Right lobe of liver (tissue), 4 donors: ENCODE data around the gene CPA1.

ENCODE experiments used
- CTCF ChIP-seq, 4 donors: fragments of 200-600 bp in 3 of 4; fragments of 450-650 bp in 1 of 4; IDR thresholded peaks; one replicate each; pipeline versions ENCODE4 v1.5.1 to v1.8.0; 2016 to 2022; ENCODE audit warnings: antibody characterized with exemption in 4 of 4, mild to moderate bottlenecking in 2 of 4
- POLR2A ChIP-seq: fragments of 450-650 bp; IDR thresholded peaks from one replicate; pipeline ENCODE4 v1.6.1; 2017; ENCODE audit warnings: antibody characterized with exemption, mild to moderate bottlenecking
- donor health status: DM: no; HTN: no; CAD: no.
- donor health status: DM: no; HTN: no; CAD: no.
- donor health status: DM: no; HTN: yes; CAD: no.

GRCh38 chr7:130387306-130387627 lies 7.0 kb downstream of the CPA1 start:
- TF ChIP-seq CTCF (IDR thresholded peaks at IDR 0.05) (no peak), POLR2A (no peak)
